Suprapubic skin (tissue), 4 donors: ENCODE data around the gene TSPEAR. TPM values are rescaled to one million over a fixed set of nuclear protein-coding genes. Genes with fewer than 3 reads are reported as not detected.

Experiments
- DNase-seq, 2 donors: peaks; one replicate each; pipeline ENCODE4 v3.0.0-alpha.2; 2019; ENCODE audit warnings: low spot score in 2 of 2
- H3K27ac ChIP-seq: fragments of 200-600 bp; sonication (generic); one replicate; pipeline ENCODE4 v1.5.1; 2019
- H3K27me3 ChIP-seq: fragments of 200-600 bp; sonication (generic); one replicate; pipeline ENCODE4 v1.5.1; 2019
- H3K36me3 ChIP-seq: fragments of 200-600 bp; sonication (generic); one replicate; pipeline ENCODE4 v1.5.1; 2019
- H3K4me1 ChIP-seq: fragments of 200-600 bp; sonication (generic); one replicate; pipeline ENCODE4 v1.5.1; 2019
- H3K4me3 ChIP-seq: fragments of 200-600 bp; sonication (generic); one replicate; pipeline ENCODE4 v1.5.1; 2019; ENCODE audit warnings: mild to moderate bottlenecking
- H3K9me3 ChIP-seq: fragments of 200-600 bp; sonication (generic); one replicate; pipeline ENCODE4 v1.5.1; 2019
- CTCF ChIP-seq, 2 donors: fragments of 200-600 bp in 1 of 2; fragments of 450-650 bp in 1 of 2; sonication (generic) in 1 of 2; IDR thresholded peaks; one replicate each; pipeline ENCODE4 v1.5.1; 2016 to 2019; ENCODE audit warnings: antibody characterized with exemption in 2 of 2, mild to moderate bottlenecking in 1 of 2, moderate library complexity in 1 of 2
- EP300 ChIP-seq: sonication (generic); formaldehyde crosslinking; IDR thresholded peaks from one replicate; pipeline ENCODE4 v1.6.1; 2017; ENCODE audit warnings: antibody characterized with exemption
- POLR2A ChIP-seq, 2 donors: fragments of 450-650 bp; IDR thresholded peaks; one replicate each; pipeline ENCODE4 v1.6.1; 2017; ENCODE audit warnings: antibody characterized with exemption in 2 of 2, mild to moderate bottlenecking in 2 of 2, moderate library complexity in 2 of 2
- POLR2AphosphoS5 ChIP-seq, 3 donors: sonication (generic); formaldehyde crosslinking; IDR thresholded peaks; one replicate each; pipeline ENCODE4 v1.6.1; 2017; ENCODE audit warnings: antibody characterized with exemption in 3 of 3
- WGBS: methylation state at CpG from one replicate; pipeline ENCODE4 v1.1.5; 2018; 5-methylcytosine and 5-hydroxymethylcytosine counted together
- total RNA-seq, 4 donors: library from RNA; depleted of rRNA; stranded (reverse); fragments of >200 nt; gene quantifications; one replicate each; pipeline ENCODE4 v1.1.0, GENCODE V29; 2016

TSPEAR gene
- total RNA-seq, 4 donors from 2014 or later, result 0.21 to 0.59 (median 0.32) TPM; not detected in 1

- 69% methylated on average over 3 of the region's 3 CpGs for WGBS
- TF ChIP-seq CTCF (IDR thresholded peaks at IDR 0.05) (no peak), EP300 (no peak), POLR2AphosphoS5 (IDR thresholded peaks at IDR 0.05) (no peak), POLR2A (IDR thresholded peaks at IDR 0.05) (no peak)
- Histone ChIP-seq H3K36me3 (no peaks in the 10 kb centered on the region), H3K9me3 (peaks cover 14% of the 10 kb centered on the region), H3K4me3 (no peak overlapping the region), H3K27ac (no peak overlapping the region), H3K4me1 (no peaks in the 10 kb centered on the region), H3K27me3 (peaks cover 19% of the 10 kb centered on the region)
- no peak for DNase-seq
Measured at GRCh38 chr21:44618909-44619308, 92.5 kb downstream of the TSPEAR start.

DNA sequence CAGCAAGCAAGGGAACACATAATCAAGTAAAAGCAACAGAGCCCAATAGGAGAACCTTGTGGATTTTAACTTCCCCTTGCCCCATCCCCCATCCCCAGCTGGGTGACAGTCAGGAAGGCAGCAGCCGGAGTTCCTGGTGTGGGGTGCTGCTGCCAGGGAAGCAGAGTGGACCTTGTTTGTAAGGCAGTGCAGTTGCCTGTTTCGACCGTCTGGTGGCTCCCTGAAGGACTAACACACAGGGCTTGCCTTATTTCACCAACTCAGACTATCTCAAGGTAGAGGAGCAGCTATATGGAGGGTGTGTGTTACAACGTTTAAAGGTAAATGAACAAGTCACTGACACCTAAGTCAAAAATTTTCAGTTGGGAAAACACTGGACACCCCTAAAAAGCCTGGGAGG is 92.9 kb downstream of the TSPEAR start:
- Histone ChIP-seq H3K27ac (no peak overlapping the region), H3K4me3 (no peak overlapping the region), H3K27me3 (peaks cover 23% of the 10 kb centered on the region), H3K36me3 (no peaks in the 10 kb centered on the region), H3K4me1 (no peaks in the 10 kb centered on the region), H3K9me3 (peaks cover 10% of the 10 kb centered on the region)
- 65% methylated on average over 4 of the region's 4 CpGs for WGBS
- no peak for TF ChIP-seq EP300
- no peak for TF ChIP-seq CTCF (IDR thresholded peaks at IDR 0.05)
- TF ChIP-seq POLR2AphosphoS5 (IDR thresholded peaks at IDR 0.05), result no peak
- no peak for TF ChIP-seq POLR2A (IDR thresholded peaks at IDR 0.05)
- no peak for DNase-seq

DNA sequence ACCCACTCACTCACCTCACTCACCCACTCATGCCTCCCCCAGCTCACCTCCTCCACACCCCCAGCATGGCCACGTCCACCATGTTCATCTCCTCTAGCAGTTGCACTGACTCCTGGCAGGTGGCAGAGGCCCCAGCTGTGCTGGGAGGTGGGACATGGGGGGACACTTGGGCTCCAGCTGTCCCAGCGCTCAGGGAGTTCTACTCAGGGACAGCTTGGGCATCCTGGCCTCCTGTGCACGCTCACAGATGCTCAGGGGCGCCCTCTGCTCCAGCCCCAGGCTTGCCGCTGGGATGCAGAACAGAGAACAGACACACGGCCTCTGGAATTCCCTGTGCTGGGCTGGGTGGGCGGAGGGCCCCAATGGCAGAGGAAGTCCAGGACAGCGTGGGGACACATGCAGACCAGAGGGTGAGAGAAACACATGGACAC is 94.3 kb downstream of the TSPEAR start:
- no peaks in the 10 kb centered on the region for H3K36me3 ChIP-seq
- H3K4me3 ChIP-seq, result no peak overlapping the region
- no peak overlapping the region for H3K27ac ChIP-seq
- H3K9me3 ChIP-seq, result peaks cover 7% of the 10 kb centered on the region
- 66% methylated on average over 2 of the region's 8 CpGs for WGBS
- no peaks in the 10 kb centered on the region for H3K4me1 ChIP-seq
- TF ChIP-seq POLR2AphosphoS5 (IDR thresholded peaks at IDR 0.05) (no peak), CTCF (IDR thresholded peaks at IDR 0.05) (no peak), EP300 (no peak), POLR2A (IDR thresholded peaks at IDR 0.05) (no peak)
- H3K27me3 ChIP-seq, result peaks cover 37% of the 10 kb centered on the region
- DNase-seq, result no peak

GRCh38 chr21:44616591-44616926 is 94.8 kb downstream of the TSPEAR start:
- peaks cover 7% of the 10 kb centered on the region for H3K9me3 ChIP-seq
- H3K27me3 ChIP-seq, result peaks cover 38% of the 10 kb centered on the region
- H3K4me1 ChIP-seq, result no peaks in the 10 kb centered on the region
- WGBS, result 67% methylated on average over 8 of the region's 16 CpGs
- no peak overlapping the region for H3K4me3 ChIP-seq
- TF ChIP-seq CTCF (IDR thresholded peaks at IDR 0.05), result no peak
- TF ChIP-seq POLR2A (IDR thresholded peaks at IDR 0.05), result no peak
- no peak for TF ChIP-seq POLR2AphosphoS5 (IDR thresholded peaks at IDR 0.05)
- no peak for TF ChIP-seq EP300
- no peak for DNase-seq
- no peaks in the 10 kb centered on the region for H3K36me3 ChIP-seq
- no peak overlapping the region for H3K27ac ChIP-seq

- peaks cover 7% of the 10 kb centered on the region for H3K9me3 ChIP-seq
- no peak for DNase-seq
- H3K36me3 ChIP-seq, result no peaks in the 10 kb centered on the region
- no peak overlapping the region for H3K4me3 ChIP-seq
- WGBS, result 56% methylated on average over 9 of the region's 17 CpGs
- no peaks in the 10 kb centered on the region for H3K4me1 ChIP-seq
- TF ChIP-seq POLR2A (IDR thresholded peaks at IDR 0.05) (no peak), POLR2AphosphoS5 (IDR thresholded peaks at IDR 0.05) (no peak), CTCF (IDR thresholded peaks at IDR 0.05) (no peak), EP300 (no peak)
- H3K27me3 ChIP-seq, result peaks cover 38% of the 10 kb centered on the region
- no peak overlapping the region for H3K27ac ChIP-seq
Measured at GRCh38 chr21:44615911-44616590, 95.3 kb downstream of the TSPEAR start.
